ENCODE data around the gene EOLA1.
"Not testable (repeated sequence)": the region's sequence is repeated elsewhere in the genome, so short reads cannot be mapped to it uniquely, and the experiment has no call there.

Gene EOLA1

GRCh38 chrX:149540621-149541520, at the start of gene EOLA1:
EOLA1 (plus strand) TSS chrX:149541012; CDS start chrX:149545631, 4,619 bp downstream.
- peak; percentile 94 for DNase-seq

- no peak for DNase-seq
These were observed 49.0 kb upstream of the EOLA1 start for GRCh38 chrX:149491812-149492211.

- DNase-seq, result no peak
These were observed 46.9 kb upstream of the EOLA1 start for GRCh38 chrX:149493567-149494562.

GRCh38 chrX:149494844-149495565, 45.8 kb upstream of the EOLA1 start:
- DNase-seq, result no peak

GRCh38 chrX:149495573-149496071, 45.2 kb upstream of the EOLA1 start:
- no peak for DNase-seq

GRCh38 chrX:149497054-149497453, 43.8 kb upstream of the EOLA1 start:
- DNase-seq, result no peak

GRCh38 chrX:149497626-149498025, 43.2 kb upstream of the EOLA1 start:
- DNase-seq, result no peak

GRCh38 chrX:149498767-149499166, 42.0 kb upstream of the EOLA1 start:
- DNase-seq, result no peak

GRCh38 chrX:149499766-149500165, 41.0 kb upstream of the EOLA1 start:
- DNase-seq, result no peak

- DNase-seq, result not testable (repeated sequence)
These were observed 37.9 kb upstream of the EOLA1 start for GRCh38 chrX:149502923-149503322.

GRCh38 chrX:149503446-149503845, 37.4 kb upstream of the EOLA1 start:
- DNase-seq, result not testable (repeated sequence)

GRCh38 chrX:149504226-149504914, 36.4 kb upstream of the EOLA1 start:
- no peak for DNase-seq

- DNase-seq, result peak; percentile 75
These were observed 35.7 kb upstream of the EOLA1 start, which contains the start of gene IDS for GRCh38 chrX:149504915-149505651. IDS (minus strand) TSS chrX:149505306; CDS start chrX:149505137, 169 bp downstream.

- DNase-seq, result no peak
These were observed 35.1 kb upstream of the EOLA1 start for GRCh38 chrX:149505671-149506070.

GRCh38 chrX:149506349-149506748, 34.5 kb upstream of the EOLA1 start:
- DNase-seq, result no peak

GRCh38 chrX:149508467-149508866, 32.3 kb upstream of the EOLA1 start:
- no peak for DNase-seq

GRCh38 chrX:149510386-149510785, 30.4 kb upstream of the EOLA1 start:
- DNase-seq, result no peak

GRCh38 chrX:149511081-149511480, 29.7 kb upstream of the EOLA1 start:
- no peak for DNase-seq

GRCh38 chrX:149512225-149512885, 28.5 kb upstream of the EOLA1 start:
- DNase-seq, result peak; percentile 7

- no peak for DNase-seq
These were observed 26.9 kb upstream of the EOLA1 start for GRCh38 chrX:149513825-149514428.

Measured in NCI-H2029 (cell line).